Measurements from ENCODE around the gene SPAG16. TPM values are rescaled to one million over a fixed set of nuclear protein-coding genes. Genes with fewer than 3 reads are reported as not detected.
A peak's percentile ranks its signal among the peaks of the same experiment; 100 is the strongest.

Gene SPAG16
- total and polyA plus RNA-seq, 2 of the 13 experiments (the other 11 are each of a cell fraction or from before 2014, with no cell fraction given): 9.6 to 26.5 TPM

GRCh38 chr2:213266421-213266820, 17.8 kb upstream of the SPAG16 start:
- H3K27me3 ChIP-seq (ENCODE audit: control insufficient read depth in 1 of 2, insufficient read depth in 2 of 2, low read length in 2 of 2): peaks cover 0 to 9% of the 10 kb centered on the region in 2 experiments; a peak in 2 of 5 replicates
- peak; percentile 67 for ATAC-seq
- FAIRE-seq: no peak
- no peak overlapping the region for H3K4me3 ChIP-seq (replicated peaks in 1 of 3; ENCODE audit: insufficient read depth in 1 of 3, low read depth in 2 of 3, low read length in 3 of 3)
- no peak for TF ChIP-seq POLR2AphosphoS5 (IDR thresholded peaks at IDR 0.05; ENCODE audit: low read depth, low read length)
- no peak for TF ChIP-seq BHLHE40 (IDR thresholded peaks at IDR 0.05; ENCODE audit: low read length)
- TF ChIP-seq AHR (CRISPR knock-in tag; IDR thresholded peaks at IDR 0.05): no peak
- 0 out of 2 replicates have a peak, but pooled peaks have one; percentile 4 for TF ChIP-seq GMEB1 (CRISPR knock-in tag; IDR thresholded peaks at IDR 0.05; ENCODE audit: borderline replicate concordance)
- no peak for TF ChIP-seq MNT (IDR thresholded peaks at IDR 0.05)
- intact Hi-C loops (cut with micrococcal nuclease; ENCODE audit: unreplicated experiment): no loop called here
- no peak overlapping the region for H3K9ac ChIP-seq (ENCODE audit: insufficient read depth, low read depth, low read length)
- POLR2A ChIA-PET: interaction anchor here (1.6 kb wide), 1 partner anchor 18 kb away, joined by 8 read pairs; the partner anchor contains the start of gene SPAG16
- no peaks in the 10 kb centered on the region; a peak in 1 of 5 replicates for H3K36me3 ChIP-seq (replicated peaks in 1 of 2; ENCODE audit: control insufficient read depth in 1 of 2, insufficient read depth in 2 of 2, low read length in 2 of 2)
- 75% methylated on average over 2 of the region's 2 CpGs for WGBS (ENCODE audit: low lambda C conversion rate)
- CTCF ChIA-PET (ENCODE audit: low intra/inter-chr PET ratio, low total read pairs): no interaction called here
- no TSS peak for BruUV-seq (replicated peaks)
- H3K79me2 ChIP-seq (ENCODE audit: insufficient read depth, low read length): no peaks in the 10 kb centered on the region
- no peaks in the 10 kb centered on the region for H3K9me3 ChIP-seq (ENCODE audit: low read length)
- 0 out of 2 replicates have a peak overlapping the region, but pooled peaks have one; percentile 6 for H3K4me2 ChIP-seq (ENCODE audit: low read depth, low read length)
- no peaks in the 10 kb centered on the region for H4K20me1 ChIP-seq (ENCODE audit: insufficient read depth, low read length)
- DNase-seq (ENCODE audit: low spot score): no peak
- peak overlapping the region; percentile 47 for H2AFZ ChIP-seq (ENCODE audit: low read length)
- H3K27ac ChIP-seq (ENCODE audit: extremely low read length, insufficient read depth, low read length): no peak overlapping the region
- H3K4me1 ChIP-seq (ENCODE audit: insufficient read depth, low read length): peaks cover 15% of the 10 kb centered on the region; the same call in 1 of the 2 replicates
- in situ Hi-C loops (cut with HindIII; ENCODE audit: extremely low pct_ligation_motif_present, low pct_unique_long_range_greater_than_20kb): loop anchor here (25.0 kb wide), 1 partner anchor 1746 kb away; no protein-coding TSS in a partner anchor
